Ovary (tissue), 3 donors: ENCODE measurements around the gene AGL.

Experiments used
- EP300 ChIP-seq: sonication (generic); formaldehyde crosslinking; IDR thresholded peaks from one replicate; pipeline ENCODE4 v1.6.1; 2017; ENCODE audit warnings: antibody characterized with exemption
- TF ChIP-seq, protein P1 (sequence below), 3 donors: fragments of 450-650 bp in 2 of 3; fragments of 200-600 bp in 1 of 3; IDR thresholded peaks; one replicate each; pipeline versions ENCODE4 v1.5.1 to v1.8.0; 2016 to 2022; ENCODE audit warnings: antibody characterized with exemption in 3 of 3, mild to moderate bottlenecking in 1 of 3
- donor health status: DM: no; HTN: no; CAD: no.

DNA sequence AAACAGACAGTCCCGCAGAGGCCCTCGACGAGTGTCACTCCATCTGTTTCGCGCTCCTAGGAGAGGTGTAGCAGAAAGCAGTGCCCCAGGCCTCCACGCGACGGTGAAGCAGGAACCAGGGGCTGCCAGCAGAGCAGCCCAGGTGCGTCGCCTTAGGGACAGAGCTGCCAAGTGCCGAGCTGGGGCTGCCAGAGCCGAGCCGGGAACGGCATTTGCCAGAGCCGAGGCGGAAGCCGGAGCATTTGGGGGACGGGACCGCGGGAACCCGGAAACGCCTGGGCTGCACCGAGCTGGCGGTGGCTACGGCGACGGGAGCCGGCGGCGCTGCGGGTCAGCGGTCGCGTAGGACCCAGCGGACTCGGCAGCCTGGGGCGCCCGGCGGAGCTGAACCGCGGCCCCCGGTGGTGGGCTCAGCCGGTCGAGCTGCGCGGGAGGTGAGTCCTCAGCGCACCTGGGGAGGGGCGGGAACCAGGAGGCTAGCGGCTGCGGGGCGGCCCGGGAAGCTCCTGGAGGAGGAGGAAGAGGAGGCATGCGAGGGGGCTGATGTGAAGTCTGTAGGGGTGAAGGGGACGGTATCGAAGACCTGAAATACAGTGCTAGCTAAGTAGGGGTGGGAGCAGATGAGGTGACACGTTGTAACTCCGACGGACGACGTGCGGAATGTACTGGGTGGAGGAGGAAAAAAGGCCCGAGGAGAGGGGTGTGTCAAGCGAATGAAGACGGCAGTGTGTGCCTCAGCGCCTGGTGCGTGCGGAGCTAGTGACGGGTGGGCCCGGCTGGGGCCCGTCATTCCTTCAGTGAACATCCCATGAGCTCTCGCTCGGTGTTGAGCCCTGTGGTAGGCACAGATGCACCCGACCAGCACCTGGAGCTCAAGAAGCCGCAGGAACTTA, 119.8 kb downstream of the AGL start, which contains the start of gene SLC35A3:
- TF ChIP-seq, protein P1, sequence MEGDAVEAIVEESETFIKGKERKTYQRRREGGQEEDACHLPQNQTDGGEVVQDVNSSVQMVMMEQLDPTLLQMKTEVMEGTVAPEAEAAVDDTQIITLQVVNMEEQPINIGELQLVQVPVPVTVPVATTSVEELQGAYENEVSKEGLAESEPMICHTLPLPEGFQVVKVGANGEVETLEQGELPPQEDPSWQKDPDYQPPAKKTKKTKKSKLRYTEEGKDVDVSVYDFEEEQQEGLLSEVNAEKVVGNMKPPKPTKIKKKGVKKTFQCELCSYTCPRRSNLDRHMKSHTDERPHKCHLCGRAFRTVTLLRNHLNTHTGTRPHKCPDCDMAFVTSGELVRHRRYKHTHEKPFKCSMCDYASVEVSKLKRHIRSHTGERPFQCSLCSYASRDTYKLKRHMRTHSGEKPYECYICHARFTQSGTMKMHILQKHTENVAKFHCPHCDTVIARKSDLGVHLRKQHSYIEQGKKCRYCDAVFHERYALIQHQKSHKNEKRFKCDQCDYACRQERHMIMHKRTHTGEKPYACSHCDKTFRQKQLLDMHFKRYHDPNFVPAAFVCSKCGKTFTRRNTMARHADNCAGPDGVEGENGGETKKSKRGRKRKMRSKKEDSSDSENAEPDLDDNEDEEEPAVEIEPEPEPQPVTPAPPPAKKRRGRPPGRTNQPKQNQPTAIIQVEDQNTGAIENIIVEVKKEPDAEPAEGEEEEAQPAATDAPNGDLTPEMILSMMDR (IDR thresholded peaks at IDR 0.05), result no peak
- TF ChIP-seq EP300, result no peak
